ENCODE data around the gene SDC3. TPM values are rescaled to one million over a fixed set of nuclear protein-coding genes. Genes with fewer than 3 reads are reported as not detected.
A peak's percentile ranks its signal among the peaks of the same experiment; 100 is the strongest.

Gene SDC3
- total RNA-seq, 4 donors from 2014 or later: 2.9 to 11.6 (median 5.1) TPM

DNA sequence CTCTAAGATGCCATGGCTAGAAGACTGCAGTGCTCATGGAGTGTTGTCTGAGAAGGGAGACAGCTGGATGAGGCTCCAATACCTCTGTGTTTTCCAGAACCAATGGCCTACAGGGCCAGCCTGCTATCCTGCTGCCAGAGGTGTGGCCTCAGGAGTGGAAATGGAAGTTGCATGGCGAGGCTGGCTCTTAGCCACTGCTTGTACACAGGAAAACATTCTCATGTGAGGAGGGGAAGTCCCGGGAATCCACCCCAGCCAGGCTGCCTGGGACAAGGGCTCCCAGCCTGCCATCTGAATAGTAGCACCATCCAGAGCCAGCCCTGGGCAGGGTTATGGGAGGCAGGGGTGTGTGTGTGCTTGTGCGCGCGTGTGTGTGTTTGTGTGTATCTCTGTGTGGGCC, 56.5 kb downstream of the SDC3 start:
- no peaks in the 10 kb centered on the region for H3K9me3 ChIP-seq
- H3K4me3 ChIP-seq: no peak overlapping the region
- TF ChIP-seq CTCF (IDR thresholded peaks at IDR 0.05) (no peak), POLR2A (IDR thresholded peaks at IDR 0.05) (no peak)
- intact Hi-C loops (cut with DNase I): no loop called here
- peaks cover 0 to 25% (median 0%) of the 10 kb centered on the region in 3 donors for H3K4me1 ChIP-seq
- peaks cover 0 to 42% (median 0%) of the 10 kb centered on the region in 4 donors for H3K27me3 ChIP-seq
- H3K27ac ChIP-seq: peak overlapping the region in 2 of 4 donors; percentile 33 to 42
- H3K36me3 ChIP-seq: no peaks in the 10 kb centered on the region
- DNase-seq: no peak
- 21 to 28% methylated on average over 5 of the region's 5 CpGs for WGBS, 2 donors

DNA sequence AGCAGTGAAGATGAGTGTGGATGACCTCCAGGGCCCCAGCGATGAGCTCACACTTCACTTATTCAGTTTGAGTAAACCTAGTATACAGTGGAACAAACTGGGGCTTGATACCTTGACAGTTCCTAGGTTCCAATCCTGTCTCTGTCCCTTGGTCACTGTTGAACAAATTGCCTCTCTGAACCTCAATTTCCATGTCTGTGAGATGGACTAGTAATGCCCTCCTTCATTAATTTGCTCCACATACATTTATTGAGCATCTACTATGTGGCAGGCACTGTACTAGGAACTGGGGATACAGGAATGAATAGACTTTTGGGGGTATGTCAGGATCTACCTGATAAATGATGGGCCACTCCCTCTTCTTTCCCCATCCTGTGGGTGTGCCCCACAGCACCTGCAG, 57.3 kb downstream of the SDC3 start:
- peaks cover 0 to 43% (median 0%) of the 10 kb centered on the region in 4 donors for H3K27me3 ChIP-seq
- H3K4me3 ChIP-seq: no peak overlapping the region
- no peaks in the 10 kb centered on the region for H3K9me3 ChIP-seq
- WGBS, 2 donors: 88 to 100% methylated on average over 1 of the region's 1 CpG
- no peak for DNase-seq
- intact Hi-C loops (cut with DNase I): no loop called here
- no peak overlapping the region for H3K27ac ChIP-seq
- no peak for TF ChIP-seq CTCF (IDR thresholded peaks at IDR 0.05)
- no peak for TF ChIP-seq POLR2A (IDR thresholded peaks at IDR 0.05)
- peaks cover 0 to 26% (median 0%) of the 10 kb centered on the region in 3 donors for H3K4me1 ChIP-seq
- no peaks in the 10 kb centered on the region for H3K36me3 ChIP-seq

- no peak overlapping the region for H3K27ac ChIP-seq
- TF ChIP-seq CTCF (IDR thresholded peaks at IDR 0.05) (no peak), POLR2A (IDR thresholded peaks at IDR 0.05) (no peak)
- no peak for DNase-seq
- peaks cover 0 to 48% (median 0%) of the 10 kb centered on the region in 4 donors for H3K27me3 ChIP-seq
- intact Hi-C loops (cut with DNase I): no loop called here
- peaks cover 0 to 24% (median 0%) of the 10 kb centered on the region in 3 donors for H3K4me1 ChIP-seq
- H3K36me3 ChIP-seq: no peaks in the 10 kb centered on the region
- no peak overlapping the region for H3K4me3 ChIP-seq
- 67 to 78% methylated on average over 1 to 2 of the region's 2 CpGs for WGBS, 2 donors
- H3K9me3 ChIP-seq: no peaks in the 10 kb centered on the region
Observed at GRCh38 chr1:30850607-30851006, 58.0 kb downstream of the SDC3 start.

DNA sequence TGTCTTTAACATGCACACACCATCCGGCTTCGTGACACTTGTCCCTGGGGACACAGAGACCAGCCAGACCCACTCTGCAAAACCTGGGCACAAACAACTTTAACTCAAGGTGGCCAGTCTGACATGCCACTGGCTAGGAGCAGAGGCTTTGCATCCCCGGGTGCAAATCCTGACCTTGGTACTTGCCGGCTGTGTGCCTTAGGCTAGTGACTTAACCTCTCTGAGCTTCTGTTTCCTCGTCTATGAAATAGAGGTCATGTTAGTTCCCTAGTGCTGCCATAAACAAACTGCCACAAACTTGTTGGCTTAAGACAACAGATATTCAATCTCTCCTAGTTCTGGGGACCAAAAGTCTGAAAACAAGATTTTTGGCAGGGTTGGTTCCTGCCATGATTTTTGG, 60.4 kb downstream of the SDC3 start:
- Histone ChIP-seq H3K27ac (peak overlapping the region in 2 of 4 donors; percentile 1 to 41), H3K27me3 (peaks cover 0 to 73% (median 0%) of the 10 kb centered on the region in 4 donors), H3K4me1 (peaks cover 0 to 24% (median 0%) of the 10 kb centered on the region in 3 donors), H3K9me3 (no peaks in the 10 kb centered on the region), H3K4me3 (no peak overlapping the region), H3K36me3 (no peaks in the 10 kb centered on the region)
- DNase-seq: no peak
- 40 to 70% methylated on average over 1 to 4 of the region's 5 CpGs for WGBS, 2 donors
- no peak for TF ChIP-seq CTCF (IDR thresholded peaks at IDR 0.05)
- TF ChIP-seq POLR2A (IDR thresholded peaks at IDR 0.05): no peak
- intact Hi-C loops (cut with DNase I): no loop called here

GRCh38 chr1:30847358-30847972, 61.1 kb downstream of the SDC3 start:
- Histone ChIP-seq H3K9me3 (no peaks in the 10 kb centered on the region), H3K36me3 (no peaks in the 10 kb centered on the region), H3K4me1 (peaks cover 0 to 21% (median 0%) of the 10 kb centered on the region in 3 donors), H3K4me3 (no peak overlapping the region), H3K27ac (peak overlapping the region in 3 of 4 donors; percentile 1 to 64 (median 44)), H3K27me3 (peaks cover 0 to 79% (median 0%) of the 10 kb centered on the region in 4 donors)
- intact Hi-C loops (cut with DNase I): no loop called here
- TF ChIP-seq CTCF (IDR thresholded peaks at IDR 0.05) (no peak), POLR2A (IDR thresholded peaks at IDR 0.05) (no peak)
- DNase-seq: no peak
- WGBS, 2 donors: 57% methylated on average over 5 of the region's 17 CpGs; no CpG with 5 or more reads in 1 of the 2 donors
